HepG2 (cell line): ENCODE results near the gene SVOP. TPM values are rescaled to one million over a fixed set of nuclear protein-coding genes. Genes with fewer than 3 reads are reported as not detected.

Source experiments
- ATAC-seq: fragments of 200-7000 bp; cut with Tn5 transposase; 3 replicates; pipeline ENCODE4 v1.9.1; 2020; ENCODE audit warnings: mild to moderate bottlenecking, moderate library complexity
- BruUV-seq: library from RNA; stranded (reverse); fragments of 400-500 nt; replicated peaks from 2 replicates; lab custom pipeline; 2021; lab: Mats Ljungman, UMichigan
- CTCF ChIA-PET: fragments of 300-600 bp; formaldehyde crosslinking; extraction: SDS; loops from one replicate; lab custom pipeline; 2021; ENCODE audit warnings: low total read pairs, inconsistent platforms, low intra/inter-chr PET ratio; lab: Yijun Ruan, JAX
- POLR2A ChIA-PET: fragments of 350-600 bp; sonication (Branson Sonifier 250); formaldehyde crosslinking; loops from one replicate; lab custom pipeline; 2020; ENCODE audit warnings: antibody characterized with exemption, inconsistent platforms; lab: Yijun Ruan, JAX
- DNase-seq: peaks from one replicate; pipeline ENCODE4 v3.0.0-alpha.2; 2015; ENCODE audit warnings: low spot score
- FAIRE-seq: peaks from 3 replicates; lab custom pipeline; 2011; peaks lifted over from hg19 to GRCh38; lab: Jason Lieb, UNC
- H2AFZ ChIP-seq: one replicate; pipeline ENCODE4 v1.6.1; 2011; ENCODE audit warnings: low read length, inconsistent platforms
- H3K27ac ChIP-seq: fragments of 300-600 bp; 3 replicates; pipeline ENCODE4 v1.8.0; 2011; ENCODE audit warnings: mixed run types, mild to moderate bottlenecking, mixed read lengths, low read length, inconsistent platforms; ENCODE audit not compliant: insufficient read depth; ENCODE audit errors: extremely low read length
- H3K27me3 ChIP-seq, 2 experiments: fragments of 200-600 bp in 1 of 2; 2 replicates in 1 of 2; 3 replicates in 1 of 2; pipeline versions ENCODE4 v1.6.0 to v1.8.0; 2011; ENCODE audit warnings: low read length in 2 of 2, mild to moderate bottlenecking in 2 of 2, moderate library complexity in 2 of 2, inconsistent platforms in 1 of 2; ENCODE audit not compliant: insufficient read depth in 2 of 2, control insufficient read depth in 1 of 2
- H3K36me3 ChIP-seq, 2 experiments: fragments of 200-600 bp in 1 of 2; replicated peaks in 1 of 2; 2 replicates in 1 of 2; 3 replicates in 1 of 2; pipeline versions ENCODE4 v1.5.1 to v1.8.0; 2011; ENCODE audit warnings: low read length in 2 of 2, inconsistent platforms in 1 of 2; ENCODE audit not compliant: insufficient read depth in 2 of 2, control insufficient read depth in 1 of 2
- H3K4me1 ChIP-seq: 2 replicates; pipeline ENCODE4 v1.5.1; 2012; ENCODE audit warnings: low read length, inconsistent platforms; ENCODE audit not compliant: insufficient read depth
- H3K4me2 ChIP-seq: 2 replicates; pipeline ENCODE4 v1.6.0; 2011; ENCODE audit warnings: low read depth, low read length, inconsistent platforms
- H3K4me3 ChIP-seq, 3 experiments: fragments of 200-600 bp in 1 of 3; sonication (generic), shearing (Covaris generic) in 1 of 3; replicated peaks in 1 of 3; 2 replicates each; pipeline ENCODE4 v1.5.1; 2011 to 2016; ENCODE audit warnings: low read length in 3 of 3, inconsistent platforms in 2 of 3, low read depth in 2 of 3, mild to moderate bottlenecking in 2 of 3, control low read depth in 1 of 3, mixed read lengths in 1 of 3; ENCODE audit not compliant: insufficient read depth in 1 of 3
- H3K79me2 ChIP-seq: one replicate; pipeline ENCODE4 v1.6.1; 2011; ENCODE audit warnings: low read length, inconsistent platforms; ENCODE audit not compliant: insufficient read depth
- H3K9ac ChIP-seq: 2 replicates; pipeline ENCODE4 v1.6.0; 2011; ENCODE audit warnings: mild to moderate bottlenecking, low read depth, low read length, inconsistent platforms; ENCODE audit not compliant: insufficient read depth
- H3K9me3 ChIP-seq: 2 replicates; pipeline ENCODE4 v1.5.1; 2012; ENCODE audit warnings: mild to moderate bottlenecking, low read length
- H4K20me1 ChIP-seq: 2 replicates; pipeline ENCODE4 v1.6.0; 2011; ENCODE audit warnings: inconsistent platforms, mild to moderate bottlenecking, low read length, moderate library complexity; ENCODE audit not compliant: insufficient read depth
- EED ChIP-seq: sonication (generic); formaldehyde crosslinking; IDR thresholded peaks from 2 replicates; pipeline ENCODE4 v1.5.0; 2020; ENCODE audit warnings: mild to moderate bottlenecking, missing genetic modification reagents
- ELF4 ChIP-seq: sonication (generic); formaldehyde crosslinking; IDR thresholded peaks from 2 replicates; pipeline ENCODE4 v1.5.0; 2020; ENCODE audit warnings: missing genetic modification reagents, mild to moderate bottlenecking, moderate library complexity, borderline replicate concordance
- GTF2F1 ChIP-seq: fragments of 150-350 bp; IDR thresholded peaks from 2 replicates; pipeline ENCODE4 v1.6.1; 2014; ENCODE audit warnings: low read length
- KDM6A ChIP-seq: IDR thresholded peaks from 2 replicates; pipeline ENCODE4 v1.6.1; 2016; ENCODE audit warnings: low read depth
- MAFF ChIP-seq: IDR thresholded peaks from 2 replicates; pipeline ENCODE4 v1.6.1; 2011; ENCODE audit warnings: low read depth, low read length, improper control_type of control experiment
- PAWR ChIP-seq: sonication (generic); formaldehyde crosslinking; IDR thresholded peaks from 2 replicates; pipeline ENCODE4 v1.4.0; 2020; ENCODE audit warnings: missing genetic modification reagents, mild to moderate bottlenecking, borderline replicate concordance
- RXRB ChIP-seq: IDR thresholded peaks from 2 replicates; pipeline ENCODE4 v1.6.1; 2016; ENCODE audit warnings: borderline replicate concordance, missing genetic modification reagents, missing compliant biosample characterization
- SAP130 ChIP-seq: IDR thresholded peaks from 2 replicates; pipeline ENCODE4 v1.6.1; 2016; ENCODE audit warnings: low read depth
- SOX5 ChIP-seq: IDR thresholded peaks from 2 replicates; pipeline ENCODE4 v1.6.1; 2016; ENCODE audit warnings: borderline replicate concordance
- TP53 ChIP-seq: sonication (generic); formaldehyde crosslinking; conservative IDR thresholded peaks from 2 replicates; pipeline ENCODE4 v1.4.0; 2020; ENCODE audit warnings: missing genetic modification reagents
- XRCC5 ChIP-seq: fragments of 200-400 bp; formaldehyde crosslinking; optimal IDR thresholded peaks from 2 replicates; pipeline ENCODE3; 2017; ENCODE audit warnings: mild to moderate bottlenecking, low read length
- ZNF713 ChIP-seq: sonication (generic); formaldehyde crosslinking; IDR thresholded peaks from 2 replicates; pipeline ENCODE4 v1.4.0; 2020; ENCODE audit warnings: mild to moderate bottlenecking, missing genetic modification reagents
- whole genome bisulfite sequencing: methylation state at CpG from one replicate; pipeline ENCODE4 v1.1.6; 2017; ENCODE audit warnings: low lambda C conversion rate; 5-methylcytosine and 5-hydroxymethylcytosine counted together
- in situ Hi-C: cut with HindIII; loops from 2 replicates; pipeline ENCODE4 v1.10.0; 2017; ENCODE audit warnings: low pct_unique_long_range_greater_than_20kb; ENCODE audit not compliant: extremely low pct_ligation_motif_present
- intact Hi-C: fragments of 100-400 bp; cut with micrococcal nuclease; formaldehyde crosslinking; loops from one replicate; pipeline ENCODE4 v1.10.0; 2022; ENCODE audit not compliant: unreplicated experiment
- polyA plus RNA-seq, 8 experiments: library from polyadenylated mRNA; depleted of rRNA in 3 of 8; stranded (reverse) in 7 of 8; unstranded in 1 of 8; fragments of >200 nt; fragmentation: Illumina TruSeq in 4 of 8; extraction: Trizol in 4 of 8; gene quantifications; 2 replicates each; pipeline versions ENCODE4 v1.2.1 to v1.2.3, GENCODE V29; 2011 to 2016; ENCODE audit warnings: low read depth in 4 of 8, missing spikeins in 1 of 8, mixed read lengths in 1 of 8; ENCODE audit not compliant: insufficient read depth in 1 of 8
- total RNA-seq, 5 experiments: library from RNA; depleted of rRNA; stranded (reverse); fragments of >200 nt; fragmentation: Illumina TruSeq; extraction: Trizol; gene quantifications; 2 replicates each; pipeline ENCODE4 v1.2.3, GENCODE V29; 2016; ENCODE audit warnings: low read depth in 1 of 5

Gene SVOP
- total and polyA plus RNA-seq, 2 of the 13 experiments (the other 11 are each of a cell fraction or from before 2014, with no cell fraction given) = not detected

DNA sequence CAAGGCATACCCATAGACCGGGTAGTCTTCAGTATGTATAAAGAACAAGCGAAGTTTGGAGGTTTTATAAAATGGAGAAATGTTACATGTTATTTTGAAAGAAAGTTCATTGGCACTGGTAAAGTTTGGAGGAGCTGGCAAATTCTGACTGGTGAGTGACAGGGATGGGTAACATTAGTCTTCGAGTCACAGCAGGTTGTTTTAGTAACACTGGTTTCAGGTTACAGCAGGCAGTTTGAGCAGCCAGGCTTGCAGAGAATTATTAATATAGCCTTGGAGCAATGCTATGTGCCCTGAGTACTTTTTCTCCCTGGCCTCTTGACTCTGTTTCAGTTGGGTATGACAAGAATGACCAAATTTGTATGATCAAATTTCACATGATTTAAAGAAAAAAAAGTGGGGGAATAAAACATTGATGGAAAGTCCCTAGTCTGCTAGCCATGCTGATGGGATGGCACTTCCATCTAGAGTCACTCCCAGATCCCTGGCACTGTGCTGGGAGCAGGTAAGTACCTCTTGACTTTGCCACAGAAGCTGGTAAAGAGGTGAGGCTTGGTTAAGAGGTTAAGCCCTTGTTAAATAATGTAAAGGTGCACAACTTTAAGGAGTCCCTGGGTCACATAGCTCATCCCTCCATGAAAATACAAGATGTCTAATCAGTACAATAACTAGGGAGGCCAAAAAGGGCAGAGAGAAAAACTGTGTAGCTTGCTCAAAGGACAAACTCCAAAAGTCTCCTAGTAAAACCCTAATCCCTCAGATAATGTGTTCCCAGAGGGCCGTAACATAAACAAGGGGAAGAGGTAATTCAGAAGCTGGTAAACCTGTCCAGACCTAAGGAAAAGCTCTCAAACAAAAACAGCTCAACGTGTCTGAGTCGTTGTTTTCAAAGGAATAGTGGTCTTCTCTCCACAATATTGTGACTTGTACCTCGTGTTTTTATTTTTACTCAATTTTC, 12.7 kb upstream of the SVOP start:
- in situ Hi-C loops (no loop called here), intact Hi-C loops (no loop called here)
- DNase-seq (no peak), ATAC-seq (no peak), FAIRE-seq (no peak)
- peaks cover 4% of the 10 kb centered on the region; the same call in 1 of the 2 replicates for H3K9me3 ChIP-seq
- H3K9ac ChIP-seq = no peak overlapping the region
- no peaks in the 10 kb centered on the region for H3K4me1 ChIP-seq
- H3K36me3 ChIP-seq = no peaks in the 10 kb centered on the region
- BruUV-seq = no TSS peak
- H4K20me1 ChIP-seq = no peaks in the 10 kb centered on the region
- under 1% methylated on average over 7 of the region's 7 CpGs for WGBS
- no peaks in the 10 kb centered on the region for H3K79me2 ChIP-seq
- ChIA-PET POLR2A (no interaction called here), CTCF (no interaction called here)
- H3K27me3 ChIP-seq = no peaks in the 10 kb centered on the region
- no peak overlapping the region for H2AFZ ChIP-seq
- no peak overlapping the region for H3K4me3 ChIP-seq
- TF ChIP-seq SOX5 (CRISPR knock-in tag) (no peak), MAFF (no peak), GTF2F1 (no peak), ZNF713 (CRISPR knock-in tag) (no peak), RXRB (CRISPR knock-in tag) (no peak), PAWR (CRISPR knock-in tag) (no peak), XRCC5 (no peak), EED (CRISPR knock-in tag) (no peak), ELF4 (CRISPR knock-in tag) (no peak), KDM6A (no peak), TP53 (CRISPR knock-in tag) (no peak), SAP130 (no peak)
- H3K27ac ChIP-seq = no peak overlapping the region
- H3K4me2 ChIP-seq = no peak overlapping the region
